ENCODE results near the gene IER5L.

Gene IER5L

GRCh38 chr9:129209109-129209508 is 31.0 kb upstream of the IER5L start:
- H3K27me3 Mint-ChIP-seq (ENCODE audit: low read depth) = peaks cover 11% of the 10 kb centered on the region
- H3K4me3 Mint-ChIP-seq = peak overlapping the region in 2 of 3 experiments; percentile 40 to 51
- peaks cover 6% of the 10 kb centered on the region for H3K4me1 Mint-ChIP-seq
- H3K36me3 Mint-ChIP-seq (ENCODE audit: low read depth) = no peaks in the 10 kb centered on the region
- peak overlapping the region in 2 of 3 experiments; percentile 57 to 63 for H3K27ac Mint-ChIP-seq
- H3K9me3 Mint-ChIP-seq = no peaks in the 10 kb centered on the region
- TF ChIP-seq, protein P1, sequence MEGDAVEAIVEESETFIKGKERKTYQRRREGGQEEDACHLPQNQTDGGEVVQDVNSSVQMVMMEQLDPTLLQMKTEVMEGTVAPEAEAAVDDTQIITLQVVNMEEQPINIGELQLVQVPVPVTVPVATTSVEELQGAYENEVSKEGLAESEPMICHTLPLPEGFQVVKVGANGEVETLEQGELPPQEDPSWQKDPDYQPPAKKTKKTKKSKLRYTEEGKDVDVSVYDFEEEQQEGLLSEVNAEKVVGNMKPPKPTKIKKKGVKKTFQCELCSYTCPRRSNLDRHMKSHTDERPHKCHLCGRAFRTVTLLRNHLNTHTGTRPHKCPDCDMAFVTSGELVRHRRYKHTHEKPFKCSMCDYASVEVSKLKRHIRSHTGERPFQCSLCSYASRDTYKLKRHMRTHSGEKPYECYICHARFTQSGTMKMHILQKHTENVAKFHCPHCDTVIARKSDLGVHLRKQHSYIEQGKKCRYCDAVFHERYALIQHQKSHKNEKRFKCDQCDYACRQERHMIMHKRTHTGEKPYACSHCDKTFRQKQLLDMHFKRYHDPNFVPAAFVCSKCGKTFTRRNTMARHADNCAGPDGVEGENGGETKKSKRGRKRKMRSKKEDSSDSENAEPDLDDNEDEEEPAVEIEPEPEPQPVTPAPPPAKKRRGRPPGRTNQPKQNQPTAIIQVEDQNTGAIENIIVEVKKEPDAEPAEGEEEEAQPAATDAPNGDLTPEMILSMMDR (IDR thresholded peaks at IDR 0.05; ENCODE audit: unreplicated experiment in 3 of 3) = no peak

DNA sequence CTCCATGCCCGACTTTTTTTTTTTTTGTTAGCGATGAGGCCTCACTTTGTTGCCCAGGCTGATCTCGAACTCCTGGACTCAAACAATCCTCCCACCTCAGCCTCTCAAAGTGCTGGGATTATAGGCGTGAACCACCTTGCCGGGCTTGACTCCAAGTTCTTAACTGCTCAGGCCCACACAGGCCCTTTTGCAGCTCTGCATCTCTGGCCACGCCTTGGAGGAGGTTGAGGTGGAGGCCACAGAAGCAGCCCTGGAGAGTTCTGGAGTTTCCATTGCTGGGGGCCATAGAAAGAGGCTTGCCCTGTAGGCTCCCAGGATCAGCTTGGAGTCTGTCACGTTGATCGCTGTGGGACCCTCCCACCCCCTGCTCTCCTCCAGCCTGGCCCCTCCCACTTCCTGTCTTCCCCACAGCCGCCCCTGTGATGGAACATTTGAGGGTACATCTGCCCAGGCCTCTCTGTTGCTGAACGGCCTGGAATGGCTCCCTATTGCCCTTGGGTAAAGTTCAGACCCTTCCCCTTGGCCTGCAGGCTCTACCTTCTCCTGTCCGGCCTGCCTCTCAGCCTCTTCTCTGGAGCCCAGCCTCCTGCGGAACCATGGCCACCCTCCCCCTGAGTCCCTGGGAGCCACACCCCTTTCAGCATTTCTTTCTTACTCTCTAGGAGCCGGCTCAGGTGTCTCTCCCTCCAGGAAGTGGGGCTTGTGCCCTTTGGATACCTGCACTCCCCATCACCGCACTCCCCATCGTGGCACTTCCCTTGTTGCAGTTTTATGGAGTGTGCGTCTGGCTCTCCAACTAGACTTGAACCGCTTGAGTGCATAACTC is 30.4 kb upstream of the IER5L start:
- no peaks in the 10 kb centered on the region for H3K36me3 Mint-ChIP-seq (ENCODE audit: low read depth)
- H3K4me3 Mint-ChIP-seq = peak overlapping the region in 2 of 3 experiments; percentile 40 to 51
- TF ChIP-seq, protein P1 (IDR thresholded peaks at IDR 0.05; ENCODE audit: unreplicated experiment in 3 of 3) = no peak
- peaks cover 11% of the 10 kb centered on the region for H3K27me3 Mint-ChIP-seq (ENCODE audit: low read depth)
- peaks cover 6% of the 10 kb centered on the region for H3K4me1 Mint-ChIP-seq
- no peaks in the 10 kb centered on the region for H3K9me3 Mint-ChIP-seq
- peak overlapping the region in 2 of 3 experiments; percentile 57 to 63 for H3K27ac Mint-ChIP-seq

- TF ChIP-seq, protein P1 (IDR thresholded peaks at IDR 0.05; ENCODE audit: unreplicated experiment in 3 of 3) = no peak
- H3K27me3 Mint-ChIP-seq (ENCODE audit: low read depth) = peaks cover 11% of the 10 kb centered on the region
- no peaks in the 10 kb centered on the region for H3K9me3 Mint-ChIP-seq
- peak overlapping the region in 1 of 3 experiments; percentile 13 for H3K27ac Mint-ChIP-seq
- peaks cover 6% of the 10 kb centered on the region for H3K4me1 Mint-ChIP-seq
- H3K36me3 Mint-ChIP-seq (ENCODE audit: low read depth) = no peaks in the 10 kb centered on the region
- no peak overlapping the region for H3K4me3 Mint-ChIP-seq
Observed at GRCh38 chr9:129206905-129207304, 28.8 kb upstream of the IER5L start.

DNA sequence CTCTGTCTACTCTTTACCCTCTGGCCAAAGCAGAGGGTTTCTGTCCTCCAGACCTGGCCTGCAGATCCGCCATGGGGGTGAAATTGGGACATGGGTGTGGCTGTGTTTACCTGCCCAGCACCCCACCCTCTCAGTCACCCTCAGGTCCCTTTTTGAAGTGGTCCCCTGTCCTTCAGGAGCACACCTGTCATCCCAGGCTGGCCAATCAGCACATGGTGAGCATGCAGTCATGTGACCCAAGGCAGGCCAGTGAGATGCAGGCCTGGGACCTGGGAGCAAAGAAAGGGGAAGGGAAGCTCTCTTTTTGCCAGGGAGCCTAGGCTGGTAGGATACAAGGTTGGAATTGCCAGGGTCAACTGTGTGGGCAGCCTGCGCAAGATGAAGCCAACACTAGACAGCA is 28.3 kb upstream of the IER5L start:
- Mint-ChIP-seq H3K27me3 (ENCODE audit: low read depth) (peaks cover 8% of the 10 kb centered on the region), H3K36me3 (ENCODE audit: low read depth) (no peaks in the 10 kb centered on the region), H3K9me3 (no peaks in the 10 kb centered on the region), H3K4me1 (peaks cover 6% of the 10 kb centered on the region), H3K27ac (peak overlapping the region in 1 of 3 experiments; percentile 13), H3K4me3 (no peak overlapping the region)
- TF ChIP-seq, protein P1 (IDR thresholded peaks at IDR 0.05; ENCODE audit: unreplicated experiment in 3 of 3) = no peak

- peak overlapping the region; percentile 32 to 46 (median 46) for H3K4me3 Mint-ChIP-seq
- H3K4me1 Mint-ChIP-seq = peaks cover 6% of the 10 kb centered on the region
- no peaks in the 10 kb centered on the region for H3K36me3 Mint-ChIP-seq (ENCODE audit: low read depth)
- H3K9me3 Mint-ChIP-seq = no peaks in the 10 kb centered on the region
- H3K27me3 Mint-ChIP-seq (ENCODE audit: low read depth) = peaks cover 4% of the 10 kb centered on the region
- peak overlapping the region; percentile 40 to 78 (median 59) for H3K27ac Mint-ChIP-seq
- TF ChIP-seq, protein P1 (IDR thresholded peaks at IDR 0.05; ENCODE audit: unreplicated experiment in 3 of 3) = no peak
Observed at GRCh38 chr9:129204840-129205239, 26.8 kb upstream of the IER5L start.

DNA sequence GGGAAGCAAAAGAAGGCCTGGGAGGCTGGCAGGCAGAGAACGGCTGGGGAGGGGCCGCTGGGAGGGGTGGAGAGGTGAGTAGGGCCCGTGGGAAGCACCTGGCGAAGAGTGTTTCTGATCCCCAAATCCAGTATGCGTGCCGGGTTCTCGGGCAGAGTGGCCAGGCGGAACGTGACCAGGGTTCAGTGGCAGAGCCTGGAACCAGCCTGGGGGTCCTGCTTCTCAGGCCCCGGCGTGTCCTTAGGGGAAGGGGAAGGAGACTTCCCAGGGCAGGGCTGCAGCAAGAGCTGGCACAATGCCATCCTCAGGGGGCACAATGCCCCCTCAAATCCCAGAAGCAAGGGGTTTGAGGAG is 25.5 kb upstream of the IER5L start:
- Mint-ChIP-seq H3K36me3 (ENCODE audit: low read depth) (no peaks in the 10 kb centered on the region), H3K27ac (peak overlapping the region in 2 of 3 experiments; percentile 54 to 78), H3K4me3 (peak overlapping the region; percentile 83 to 84 (median 84)), H3K4me1 (peaks cover 9% of the 10 kb centered on the region), H3K9me3 (no peaks in the 10 kb centered on the region), H3K27me3 (ENCODE audit: low read depth) (peaks cover 7% of the 10 kb centered on the region)
- TF ChIP-seq, protein P1 (IDR thresholded peaks at IDR 0.05; ENCODE audit: unreplicated experiment in 3 of 3) = no peak
